Sigmoid colon (tissue), 4 donors: ENCODE data around the gene LPIN1.

ENCODE experiments used
- CTCF ChIP-seq, 4 experiments: fragments of 450-650 bp in 3 of 4; fragments of 200-600 bp in 1 of 4; IDR thresholded peaks; one replicate each; pipeline ENCODE4 v1.5.1; 2016 to 2019; ENCODE audit warnings: antibody characterized with exemption in 4 of 4, mild to moderate bottlenecking in 3 of 4, moderate library complexity in 2 of 4
- EP300 ChIP-seq, 4 donors: sonication (generic); formaldehyde crosslinking; IDR thresholded peaks; one replicate each; pipeline ENCODE4 v1.6.1; 2017; ENCODE audit warnings: antibody characterized with exemption in 4 of 4
- POLR2A ChIP-seq, 2 donors: fragments of 450-650 bp; IDR thresholded peaks; one replicate each; pipeline ENCODE4 v1.6.1; 2016; ENCODE audit warnings: antibody characterized with exemption in 2 of 2, mild to moderate bottlenecking in 2 of 2, moderate library complexity in 2 of 2
- POLR2AphosphoS5 ChIP-seq, 4 donors: sonication (generic); formaldehyde crosslinking; IDR thresholded peaks; one replicate each; pipeline ENCODE4 v1.6.1; 2017; ENCODE audit warnings: antibody characterized with exemption in 4 of 4

GRCh38 chr2:11753886-11754699, 7.7 kb downstream of the LPIN1 start:
- TF ChIP-seq POLR2A (IDR thresholded peaks at IDR 0.05) (no peak), POLR2AphosphoS5 (IDR thresholded peaks at IDR 0.05) (no peak), CTCF (IDR thresholded peaks at IDR 0.05) (no peak), EP300 (IDR thresholded peaks at IDR 0.05) (no peak)
